WI38 (cell line): ENCODE measurements around the gene KCNA10.
A peak's percentile ranks its signal among the peaks of the same experiment; 100 is the strongest.

Experiments
- H3K4me3 ChIP-seq: 2 replicates; pipeline ENCODE4 v1.5.1; 2011; ENCODE audit warnings: low read depth, mild to moderate bottlenecking, control low read depth, low read length
- CTCF ChIP-seq: IDR thresholded peaks from 2 replicates; pipeline ENCODE4 v1.5.1; 2012; ENCODE audit warnings: low read depth, mild to moderate bottlenecking, control low read depth, low read length

Gene KCNA10

GRCh38 chr1:110556471-110556807, 37.5 kb upstream of the KCNA10 start:
- no peak for TF ChIP-seq CTCF
- H3K4me3 ChIP-seq = no peak overlapping the region

- TF ChIP-seq CTCF = no peak
- H3K4me3 ChIP-seq = no peak overlapping the region
These were observed 37.0 kb upstream of the KCNA10 start for GRCh38 chr1:110555807-110556470.

- TF ChIP-seq CTCF = peak; percentile 22; the same call in 1 of the 2 replicates
- 0 out of 2 replicates have a peak overlapping the region, but pooled peaks have one; percentile 1 for H3K4me3 ChIP-seq
These were observed 36.2 kb upstream of the KCNA10 start for GRCh38 chr1:110554871-110555801.

GRCh38 chr1:110551278-110551809, 32.4 kb upstream of the KCNA10 start:
- H3K4me3 ChIP-seq = no peak overlapping the region
- no peak for TF ChIP-seq CTCF

GRCh38 chr1:110549831-110550230, 30.9 kb upstream of the KCNA10 start:
- no peak for TF ChIP-seq CTCF
- H3K4me3 ChIP-seq = no peak overlapping the region

- H3K4me3 ChIP-seq = no peak overlapping the region
- peak; percentile 34 for TF ChIP-seq CTCF
These were observed 29.4 kb upstream of the KCNA10 start for GRCh38 chr1:110548381-110548780.

- TF ChIP-seq CTCF = no peak
- no peak overlapping the region for H3K4me3 ChIP-seq
These were observed 28.0 kb upstream of the KCNA10 start for GRCh38 chr1:110547017-110547416.
